Activated CD8-positive, alpha-beta memory T cell treated with anti-CD3 and anti-CD28 coated beads, Interleukin-2, amount 50 U/mL, for 1 hour (primary cell): ENCODE measurements around the gene MDM4.
"Not testable (repeated sequence)": the region's sequence is repeated elsewhere in the genome, so short reads cannot be mapped to it uniquely, and the experiment has no call there.

ENCODE experiments used
- DNase-seq: peaks from one replicate; pipeline ENCODE4 v3.0.0-alpha.2; 2020; ENCODE audit errors: extremely low read depth

The MDM4 gene

GRCh38 chr1:204517382-204517781 is 1.2 kb downstream of the MDM4 start:
- DNase-seq: not testable (repeated sequence)

GRCh38 chr1:204520834-204521709 is 4.9 kb downstream of the MDM4 start:
- peak; percentile 42 for DNase-seq

GRCh38 chr1:204521941-204522521 is 5.8 kb downstream of the MDM4 start:
- not testable (repeated sequence) for DNase-seq

- DNase-seq: no peak
These were observed 7.5 kb downstream of the MDM4 start for GRCh38 chr1:204523605-204524215.

- DNase-seq: no peak
These were observed 8.8 kb downstream of the MDM4 start for GRCh38 chr1:204524986-204525385.

GRCh38 chr1:204528241-204528640 is 12.0 kb downstream of the MDM4 start:
- no peak for DNase-seq

- no peak for DNase-seq
These were observed 12.5 kb downstream of the MDM4 start for GRCh38 chr1:204528677-204529076.

- no peak for DNase-seq
These were observed 13.2 kb downstream of the MDM4 start for GRCh38 chr1:204529371-204529895.

- DNase-seq: no peak
These were observed 14.7 kb downstream of the MDM4 start for GRCh38 chr1:204530932-204531331.

GRCh38 chr1:204532832-204533231 is 16.6 kb downstream of the MDM4 start:
- DNase-seq: no peak

GRCh38 chr1:204541626-204542025 is 25.4 kb downstream of the MDM4 start:
- no peak for DNase-seq

- DNase-seq: no peak
These were observed 28.1 kb downstream of the MDM4 start for GRCh38 chr1:204544321-204544720.

- no peak for DNase-seq
These were observed 29.0 kb downstream of the MDM4 start for GRCh38 chr1:204545202-204545601.

- no peak for DNase-seq
These were observed 29.7 kb downstream of the MDM4 start for GRCh38 chr1:204545881-204546280.

GRCh38 chr1:204548265-204548664 is 32.1 kb downstream of the MDM4 start:
- DNase-seq: no peak

- DNase-seq: no peak
These were observed 33.1 kb downstream of the MDM4 start for GRCh38 chr1:204549313-204549712.

GRCh38 chr1:204550926-204551325 is 34.7 kb downstream of the MDM4 start:
- no peak for DNase-seq

- DNase-seq: no peak
These were observed 40.3 kb downstream of the MDM4 start for GRCh38 chr1:204556458-204557052.

- no peak for DNase-seq
These were observed 42.3 kb downstream of the MDM4 start for GRCh38 chr1:204558467-204558866.

- DNase-seq: not testable (repeated sequence)
These were observed 43.8 kb downstream of the MDM4 start for GRCh38 chr1:204560002-204560401.

GRCh38 chr1:204560590-204561150 is 44.5 kb downstream of the MDM4 start:
- DNase-seq: no peak
